Liver (tissue), 9 donors: ENCODE data around the gene ERVW-1. TPM values are rescaled to one million over a fixed set of nuclear protein-coding genes. Genes with fewer than 3 reads are reported as not detected.

Experiments
- DNase-seq: peaks from one replicate; pipeline ENCODE4 v3.0.0-alpha.2; 2017; ENCODE audit warnings: low spot score
- H3K27ac ChIP-seq, 2 donors: one replicate each; pipeline ENCODE4 v1.7.0; 2013; ENCODE audit warnings: inconsistent platforms in 2 of 2, low read length in 2 of 2, control low read depth in 1 of 2, low read depth in 1 of 2, mild to moderate bottlenecking in 1 of 2
- H3K27me3 ChIP-seq, 4 donors: one replicate each; pipeline versions ENCODE4 v1.6.1 to v1.7.0; 2013; ENCODE audit warnings: low read length in 3 of 4, inconsistent platforms in 1 of 4, mild to moderate bottlenecking in 1 of 4, moderate library complexity in 1 of 4; ENCODE audit not compliant: control insufficient read depth in 4 of 4, insufficient read depth in 4 of 4
- H3K36me3 ChIP-seq, 4 donors: one replicate each; pipeline versions ENCODE4 v1.6.1 to v1.7.0; 2013; ENCODE audit warnings: low read length in 3 of 4, mild to moderate bottlenecking in 3 of 4, low read depth in 1 of 4, moderate library complexity in 1 of 4; ENCODE audit not compliant: control insufficient read depth in 4 of 4, insufficient read depth in 3 of 4
- H3K4me1 ChIP-seq, 4 donors: one replicate each; pipeline versions ENCODE4 v1.6.1 to v1.7.0; 2013; ENCODE audit warnings: low read length in 3 of 4, mild to moderate bottlenecking in 3 of 4, moderate library complexity in 1 of 4; ENCODE audit not compliant: control insufficient read depth in 4 of 4, insufficient read depth in 4 of 4
- H3K4me3 ChIP-seq, 3 donors: one replicate each; pipeline versions ENCODE4 v1.6.1 to v1.7.0; 2013; ENCODE audit warnings: low read length in 3 of 3, control low read depth in 1 of 3, low read depth in 1 of 3, mild to moderate bottlenecking in 1 of 3
- H3K9ac ChIP-seq, 2 donors: one replicate each; pipeline ENCODE4 v1.7.0; 2013; ENCODE audit warnings: low read length in 2 of 2, mild to moderate bottlenecking in 2 of 2, moderate library complexity in 2 of 2, control low read depth in 1 of 2, low read depth in 1 of 2
- H3K9me3 ChIP-seq, 4 donors: one replicate each; pipeline versions ENCODE4 v1.6.1 to v1.7.0; 2013; ENCODE audit warnings: low read length in 3 of 4; ENCODE audit not compliant: control insufficient read depth in 4 of 4
- CTCF ChIP-seq: fragments of 150-350 bp; IDR thresholded peaks from 2 replicates; pipeline ENCODE4 v1.5.1; 2017; ENCODE audit warnings: improper control_type of control experiment, low read depth, low read length; ENCODE audit not compliant: missing input control
- EGR1 ChIP-seq, 2 donors: IDR thresholded peaks; 2 replicates each; pipeline ENCODE4 v1.6.1; 2016 to 2018; ENCODE audit warnings: antibody characterized with exemption in 2 of 2, low read depth in 2 of 2
- FOXA1 ChIP-seq: IDR thresholded peaks from 2 replicates; pipeline ENCODE4 v1.6.1; 2016; ENCODE audit warnings: antibody characterized with exemption
- FOXA2 ChIP-seq: IDR thresholded peaks from 2 replicates; pipeline ENCODE4 v1.6.1; 2016; ENCODE audit warnings: antibody characterized with exemption
- GABPA ChIP-seq, 2 donors: IDR thresholded peaks in 1 of 2; conservative IDR thresholded peaks in 1 of 2; 2 replicates each; pipeline ENCODE4 v1.6.1; 2016; ENCODE audit warnings: antibody characterized with exemption in 2 of 2, mild to moderate bottlenecking in 1 of 2, moderate library complexity in 1 of 2
- HNF4A ChIP-seq, 2 donors: conservative IDR thresholded peaks; 2 replicates each; pipeline ENCODE4 v1.6.1; 2016; ENCODE audit warnings: antibody characterized with exemption in 2 of 2, mild to moderate bottlenecking in 2 of 2
- HNF4G ChIP-seq: IDR thresholded peaks from 2 replicates; pipeline ENCODE4 v1.6.1; 2016; ENCODE audit warnings: antibody characterized with exemption
- JUND ChIP-seq, 2 donors: IDR thresholded peaks; 2 replicates each; pipeline ENCODE4 v1.6.1; 2016; ENCODE audit warnings: antibody characterized with exemption in 2 of 2
- NR2F2 ChIP-seq: IDR thresholded peaks from 2 replicates; pipeline ENCODE4 v1.6.1; 2016; ENCODE audit warnings: antibody characterized with exemption
- RAD21 ChIP-seq, 2 donors: IDR thresholded peaks; 2 replicates each; pipeline ENCODE4 v1.6.1; 2016; ENCODE audit warnings: antibody characterized with exemption in 2 of 2, mild to moderate bottlenecking in 2 of 2
- REST ChIP-seq: IDR thresholded peaks from 2 replicates; pipeline ENCODE4 v1.6.1; 2016; ENCODE audit warnings: antibody characterized with exemption, mild to moderate bottlenecking
- RXRA ChIP-seq, 2 donors: IDR thresholded peaks; 2 replicates each; pipeline ENCODE4 v1.6.1; 2017 to 2018; ENCODE audit warnings: antibody characterized with exemption in 2 of 2, mild to moderate bottlenecking in 1 of 2
- SP1 ChIP-seq: IDR thresholded peaks from 2 replicates; pipeline ENCODE4 v1.6.1; 2018; ENCODE audit warnings: antibody characterized with exemption, mild to moderate bottlenecking
- TAF1 ChIP-seq: conservative IDR thresholded peaks from 2 replicates; pipeline ENCODE4 v1.6.1; 2016; ENCODE audit warnings: antibody characterized with exemption, mild to moderate bottlenecking
- YY1 ChIP-seq: IDR thresholded peaks from 2 replicates; pipeline ENCODE4 v1.6.1; 2016; ENCODE audit warnings: antibody characterized with exemption, mild to moderate bottlenecking
- WGBS: extraction: QIAGEN DNeasy Blood & Tissue Kit; methylation state at CpG from one replicate; pipeline ENCODE4 v1.1.7; 2013; 5-methylcytosine and 5-hydroxymethylcytosine counted together
- polyA plus RNA-seq, 2 donors: library from polyadenylated mRNA; stranded (reverse) in 1 of 2; unstranded in 1 of 2; fragments of 200-250 nt in 1 of 2; fragments of >200 nt in 1 of 2; fragmentation: Nextera tagmentation in 1 of 2; extraction: Ambion mirVana in 1 of 2; gene quantifications; one replicate each; pipeline versions ENCODE4 v1.2.1 to v1.2.3, GENCODE V29; 2013 to 2015
- total RNA-seq, 2 donors: library from RNA; depleted of rRNA; stranded (reverse); fragments of >200 nt; gene quantifications; one replicate each; pipeline ENCODE4 v1.2.3, GENCODE V29; 2014
- TF ChIP-seq, protein P1 (sequence below): IDR thresholded peaks from 2 replicates; pipeline ENCODE4 v1.6.1; 2016; ENCODE audit warnings: antibody characterized with exemption
- TF ChIP-seq, protein P2 (sequence below): IDR thresholded peaks from 2 replicates; pipeline ENCODE4 v1.6.1; 2016; ENCODE audit warnings: antibody characterized with exemption
- TF ChIP-seq, protein P3 (sequence below): IDR thresholded peaks from 2 replicates; pipeline ENCODE4 v1.6.1; 2016; ENCODE audit warnings: antibody characterized with exemption
- donor health status: healthy.
- donor health status: healthy.
- donor health status: healthy.
- donor health status: healthy.
- donor health status: healthy.

ERVW-1 gene
- total and polyA plus RNA-seq, 4 donors, result 0.19 TPM; not detected in 3

GRCh38 chr7:92506363-92506762 is 28.6 kb upstream of the ERVW-1 start:
- TF ChIP-seq CTCF, result no peak
- no peak for TF ChIP-seq RXRA (IDR thresholded peaks at IDR 0.05)
- TF ChIP-seq JUND (IDR thresholded peaks at IDR 0.05), result no peak
- TF ChIP-seq REST, result no peak
- no peak for TF ChIP-seq EGR1 (IDR thresholded peaks at IDR 0.05; ENCODE audit: low read depth in 2 of 2)
- no peak for TF ChIP-seq HNF4G
- TF ChIP-seq FOXA1, result no peak
- TF ChIP-seq, protein P1, sequence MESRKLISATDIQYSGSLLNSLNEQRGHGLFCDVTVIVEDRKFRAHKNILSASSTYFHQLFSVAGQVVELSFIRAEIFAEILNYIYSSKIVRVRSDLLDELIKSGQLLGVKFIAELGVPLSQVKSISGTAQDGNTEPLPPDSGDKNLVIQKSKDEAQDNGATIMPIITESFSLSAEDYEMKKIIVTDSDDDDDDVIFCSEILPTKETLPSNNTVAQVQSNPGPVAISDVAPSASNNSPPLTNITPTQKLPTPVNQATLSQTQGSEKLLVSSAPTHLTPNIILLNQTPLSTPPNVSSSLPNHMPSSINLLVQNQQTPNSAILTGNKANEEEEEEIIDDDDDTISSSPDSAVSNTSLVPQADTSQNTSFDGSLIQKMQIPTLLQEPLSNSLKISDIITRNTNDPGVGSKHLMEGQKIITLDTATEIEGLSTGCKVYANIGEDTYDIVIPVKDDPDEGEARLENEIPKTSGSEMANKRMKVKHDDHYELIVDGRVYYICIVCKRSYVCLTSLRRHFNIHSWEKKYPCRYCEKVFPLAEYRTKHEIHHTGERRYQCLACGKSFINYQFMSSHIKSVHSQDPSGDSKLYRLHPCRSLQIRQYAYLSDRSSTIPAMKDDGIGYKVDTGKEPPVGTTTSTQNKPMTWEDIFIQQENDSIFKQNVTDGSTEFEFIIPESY, result no peak
- no peak for TF ChIP-seq TAF1
- TF ChIP-seq GABPA (IDR thresholded peaks at IDR 0.05 in 1 of 2, conservative IDR thresholded peaks at IDR 0.05 in 1 of 2), result no peak
- no peak for TF ChIP-seq SP1
- TF ChIP-seq FOXA2, result no peak
- TF ChIP-seq, protein P2, sequence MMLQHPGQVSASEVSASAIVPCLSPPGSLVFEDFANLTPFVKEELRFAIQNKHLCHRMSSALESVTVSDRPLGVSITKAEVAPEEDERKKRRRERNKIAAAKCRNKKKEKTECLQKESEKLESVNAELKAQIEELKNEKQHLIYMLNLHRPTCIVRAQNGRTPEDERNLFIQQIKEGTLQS, result no peak
- no peak for TF ChIP-seq RAD21 (IDR thresholded peaks at IDR 0.05)
- no peak for TF ChIP-seq HNF4A (conservative IDR thresholded peaks at IDR 0.05)
- TF ChIP-seq NR2F2, result no peak
- TF ChIP-seq, protein P3, sequence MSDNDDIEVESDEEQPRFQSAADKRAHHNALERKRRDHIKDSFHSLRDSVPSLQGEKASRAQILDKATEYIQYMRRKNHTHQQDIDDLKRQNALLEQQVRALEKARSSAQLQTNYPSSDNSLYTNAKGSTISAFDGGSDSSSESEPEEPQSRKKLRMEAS, result no peak
- no peak for TF ChIP-seq YY1
- no peak for DNase-seq
- Histone ChIP-seq H3K9me3 (no peaks in the 10 kb centered on the region), H3K4me3 (no peak overlapping the region), H3K4me1 (no peaks in the 10 kb centered on the region), H3K27ac (no peak overlapping the region), H3K27me3 (no peaks in the 10 kb centered on the region), H3K36me3 (peaks cover 3 to 14% (median 10%) of the 10 kb centered on the region in 4 donors), H3K9ac (no peak overlapping the region)
- 90% methylated on average over 2 of the region's 2 CpGs for WGBS
